Neural cell (in vitro differentiated cells): ENCODE data around the gene LCNL1.

ENCODE experiments used
- CTCF ChIP-seq: fragments of 450-650 bp; IDR thresholded peaks from 2 replicates; pipeline ENCODE4 v1.5.1; 2014; ENCODE audit warnings: antibody characterized with exemption, mild to moderate bottlenecking, moderate library complexity; ENCODE audit not compliant: poor library complexity, severe bottlenecking
- EP300 ChIP-seq: fragments of 450-650 bp; conservative IDR thresholded peaks from 2 replicates; pipeline ENCODE4 v1.6.1; 2014; ENCODE audit warnings: antibody characterized with exemption, mild to moderate bottlenecking, moderate library complexity; ENCODE audit not compliant: poor library complexity, severe bottlenecking
- EZH2 ChIP-seq: fragments of 200-600, 300-800 bp; shearing (Covaris generic), sonication (generic); IDR thresholded peaks from 2 replicates; pipeline ENCODE4 v1.6.1; 2014; ENCODE audit warnings: antibody characterized with exemption, low read length, borderline replicate concordance, mild to moderate bottlenecking; ENCODE audit not compliant: insufficient read depth, poor library complexity, severe bottlenecking
- MXI1 ChIP-seq: fragments of 450-650 bp; conservative IDR thresholded peaks from 2 replicates; pipeline ENCODE4 v1.6.1; 2014; ENCODE audit warnings: antibody characterized with exemption, mild to moderate bottlenecking; ENCODE audit not compliant: poor library complexity, severe bottlenecking
- POLR2AphosphoS5 ChIP-seq: IDR thresholded peaks from 2 replicates; pipeline ENCODE4 v1.6.1; 2012
- RAD21 ChIP-seq: fragments of 450-650 bp; conservative IDR thresholded peaks from 2 replicates; pipeline ENCODE4 v1.6.1; 2014; ENCODE audit warnings: antibody characterized with exemption, mild to moderate bottlenecking, moderate library complexity
- REST ChIP-seq: IDR thresholded peaks from 2 replicates; pipeline ENCODE4 v1.6.1; 2012; ENCODE audit warnings: borderline replicate concordance
- SMC3 ChIP-seq: fragments of 450-650 bp; conservative IDR thresholded peaks from 2 replicates; pipeline ENCODE4 v1.6.1; 2014; ENCODE audit warnings: antibody characterized with exemption, mild to moderate bottlenecking, moderate library complexity; ENCODE audit not compliant: poor library complexity
- TAF1 ChIP-seq: IDR thresholded peaks from 2 replicates; pipeline ENCODE4 v1.6.1; 2012; ENCODE audit warnings: low read depth

- TF ChIP-seq TAF1 (no peak), CTCF (no peak), EZH2 (no peak), RAD21 (no peak), POLR2AphosphoS5 (no peak), REST (no peak), EP300 (no peak), MXI1 (no peak), SMC3 (no peak)
These were observed 42.7 kb upstream of the LCNL1 start for GRCh38 chr9:136939996-136940525.
